Mammary epithelial cell (primary cell): Measurements from ENCODE around the gene POLDIP2.

Experiments used
- CTCF ChIP-seq, 2 donors: IDR thresholded peaks in 1 of 2; conservative IDR thresholded peaks in 1 of 2; 2 replicates each; pipeline ENCODE4 v1.5.1; 2011 to 2012; ENCODE audit warnings: inconsistent platforms in 2 of 2, low read length in 2 of 2, mild to moderate bottlenecking in 2 of 2, control low read depth in 1 of 2, low read depth in 1 of 2; ENCODE audit not compliant: insufficient read depth in 1 of 2; ENCODE audit errors: extremely low read depth in 1 of 2
- EZH2 ChIP-seq: IDR thresholded peaks from 2 replicates; pipeline ENCODE4 v1.6.1; 2012; ENCODE audit warnings: low read length, inconsistent platforms, borderline replicate concordance

DNA sequence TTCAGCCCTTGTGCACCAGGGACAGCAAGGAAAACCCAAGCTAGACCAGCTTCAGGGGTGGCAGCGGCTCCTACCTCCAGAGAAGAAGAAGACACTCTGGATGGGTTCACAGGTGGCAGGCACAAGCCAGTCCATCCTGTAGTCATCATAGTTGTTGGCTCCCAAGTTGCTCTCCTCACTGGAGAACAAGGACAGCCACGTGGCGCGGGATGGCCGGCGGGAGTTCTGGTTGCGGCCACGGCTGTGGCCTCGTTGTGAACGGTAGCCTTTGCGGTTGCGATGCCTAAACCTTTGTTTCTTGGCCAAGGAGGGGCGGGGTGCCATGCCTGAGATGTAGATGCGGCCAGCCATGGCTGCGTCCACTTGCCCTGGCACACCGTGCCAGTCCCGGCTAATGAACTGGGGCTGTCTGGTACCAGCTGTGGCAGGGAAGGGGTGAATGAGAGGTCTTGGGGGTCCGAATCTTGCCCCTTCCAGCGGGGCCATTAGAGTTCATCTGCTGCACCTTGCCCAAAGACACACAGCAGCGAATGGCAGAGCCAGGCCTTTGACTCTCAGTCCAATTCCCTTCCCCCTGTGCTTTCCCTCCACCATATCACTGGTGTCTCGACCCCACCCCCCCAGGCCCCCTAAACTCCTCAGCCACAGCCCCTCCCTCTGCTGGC lies 10.4 kb upstream of the POLDIP2 start:
- TF ChIP-seq CTCF (conservative IDR thresholded peaks at IDR 0.05 in 1 of 2, IDR thresholded peaks at IDR 0.05 in 1 of 2; ENCODE audit: extremely low read depth in 1 of 2, insufficient read depth in 1 of 2, low read depth in 1 of 2, low read length in 2 of 2) (no peak), EZH2 (no peak)
